Stimulated activated CD8-positive, alpha-beta memory T cell treated with anti-CD3 and anti-CD28 coated beads, Interleukin-2, amount 100 ng/mL, for 1 hour (primary cell): ENCODE data around the gene CAMTA2.
A peak's percentile ranks its signal among the peaks of the same experiment; 100 is the strongest.
"Not testable (repeated sequence)": the region's sequence is repeated elsewhere in the genome, so short reads cannot be mapped to it uniquely, and the experiment has no call there.

Experiments
- DNase-seq, 2 donors: peaks; one replicate each; pipeline ENCODE4 v3.0.0-alpha.2; 2020; ENCODE audit warnings: low read depth in 2 of 2

Gene CAMTA2, protein sequence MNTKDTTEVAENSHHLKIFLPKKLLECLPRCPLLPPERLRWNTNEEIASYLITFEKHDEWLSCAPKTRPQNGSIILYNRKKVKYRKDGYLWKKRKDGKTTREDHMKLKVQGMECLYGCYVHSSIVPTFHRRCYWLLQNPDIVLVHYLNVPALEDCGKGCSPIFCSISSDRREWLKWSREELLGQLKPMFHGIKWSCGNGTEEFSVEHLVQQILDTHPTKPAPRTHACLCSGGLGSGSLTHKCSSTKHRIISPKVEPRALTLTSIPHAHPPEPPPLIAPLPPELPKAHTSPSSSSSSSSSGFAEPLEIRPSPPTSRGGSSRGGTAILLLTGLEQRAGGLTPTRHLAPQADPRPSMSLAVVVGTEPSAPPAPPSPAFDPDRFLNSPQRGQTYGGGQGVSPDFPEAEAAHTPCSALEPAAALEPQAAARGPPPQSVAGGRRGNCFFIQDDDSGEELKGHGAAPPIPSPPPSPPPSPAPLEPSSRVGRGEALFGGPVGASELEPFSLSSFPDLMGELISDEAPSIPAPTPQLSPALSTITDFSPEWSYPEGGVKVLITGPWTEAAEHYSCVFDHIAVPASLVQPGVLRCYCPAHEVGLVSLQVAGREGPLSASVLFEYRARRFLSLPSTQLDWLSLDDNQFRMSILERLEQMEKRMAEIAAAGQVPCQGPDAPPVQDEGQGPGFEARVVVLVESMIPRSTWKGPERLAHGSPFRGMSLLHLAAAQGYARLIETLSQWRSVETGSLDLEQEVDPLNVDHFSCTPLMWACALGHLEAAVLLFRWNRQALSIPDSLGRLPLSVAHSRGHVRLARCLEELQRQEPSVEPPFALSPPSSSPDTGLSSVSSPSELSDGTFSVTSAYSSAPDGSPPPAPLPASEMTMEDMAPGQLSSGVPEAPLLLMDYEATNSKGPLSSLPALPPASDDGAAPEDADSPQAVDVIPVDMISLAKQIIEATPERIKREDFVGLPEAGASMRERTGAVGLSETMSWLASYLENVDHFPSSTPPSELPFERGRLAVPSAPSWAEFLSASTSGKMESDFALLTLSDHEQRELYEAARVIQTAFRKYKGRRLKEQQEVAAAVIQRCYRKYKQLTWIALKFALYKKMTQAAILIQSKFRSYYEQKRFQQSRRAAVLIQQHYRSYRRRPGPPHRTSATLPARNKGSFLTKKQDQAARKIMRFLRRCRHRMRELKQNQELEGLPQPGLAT

GRCh38 chr17:4986951-4987766 lies at the start of gene CAMTA2:
Gene CAMTA2 (minus strand): TSS chr17:4987675. CDS start chr17:4986222, 1,453 bp downstream.
- peak; percentile 78 to 79 for DNase-seq

- no peak for DNase-seq
Measured at GRCh38 chr17:5035315-5035714, 47.8 kb upstream of the CAMTA2 start, which contains the start of gene SLC52A1. Gene SLC52A1 (minus strand): TSS chr17:5035426. CDS start chr17:5034606, 820 bp downstream.

- no peak for DNase-seq
Measured at GRCh38 chr17:5034651-5035050, 47.2 kb upstream of the CAMTA2 start.

DNA sequence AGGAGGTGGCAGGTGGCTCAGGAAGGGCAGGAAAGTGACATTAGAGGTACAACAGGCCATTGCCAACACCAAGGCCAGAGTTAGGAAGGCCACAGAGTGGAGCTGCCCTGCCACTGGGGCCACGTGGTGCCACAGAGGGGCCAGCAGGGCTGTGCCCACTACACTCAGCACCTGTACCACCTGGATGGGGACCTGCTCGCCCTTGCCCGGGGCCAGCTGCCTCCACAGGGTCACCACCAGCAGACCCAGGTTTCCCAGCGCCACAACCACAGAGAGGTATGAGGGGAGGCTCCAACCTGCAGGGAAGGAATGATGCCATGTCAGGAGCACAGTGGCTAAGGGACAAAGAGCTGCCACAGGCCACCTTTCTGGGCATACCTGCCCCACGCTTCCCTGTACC lies 46.6 kb upstream of the CAMTA2 start:
- no peak for DNase-seq

- no peak for DNase-seq
Measured at GRCh38 chr17:5033352-5034015, 46.0 kb upstream of the CAMTA2 start.

GRCh38 chr17:5032865-5033264 lies 45.4 kb upstream of the CAMTA2 start:
- no peak for DNase-seq

DNA sequence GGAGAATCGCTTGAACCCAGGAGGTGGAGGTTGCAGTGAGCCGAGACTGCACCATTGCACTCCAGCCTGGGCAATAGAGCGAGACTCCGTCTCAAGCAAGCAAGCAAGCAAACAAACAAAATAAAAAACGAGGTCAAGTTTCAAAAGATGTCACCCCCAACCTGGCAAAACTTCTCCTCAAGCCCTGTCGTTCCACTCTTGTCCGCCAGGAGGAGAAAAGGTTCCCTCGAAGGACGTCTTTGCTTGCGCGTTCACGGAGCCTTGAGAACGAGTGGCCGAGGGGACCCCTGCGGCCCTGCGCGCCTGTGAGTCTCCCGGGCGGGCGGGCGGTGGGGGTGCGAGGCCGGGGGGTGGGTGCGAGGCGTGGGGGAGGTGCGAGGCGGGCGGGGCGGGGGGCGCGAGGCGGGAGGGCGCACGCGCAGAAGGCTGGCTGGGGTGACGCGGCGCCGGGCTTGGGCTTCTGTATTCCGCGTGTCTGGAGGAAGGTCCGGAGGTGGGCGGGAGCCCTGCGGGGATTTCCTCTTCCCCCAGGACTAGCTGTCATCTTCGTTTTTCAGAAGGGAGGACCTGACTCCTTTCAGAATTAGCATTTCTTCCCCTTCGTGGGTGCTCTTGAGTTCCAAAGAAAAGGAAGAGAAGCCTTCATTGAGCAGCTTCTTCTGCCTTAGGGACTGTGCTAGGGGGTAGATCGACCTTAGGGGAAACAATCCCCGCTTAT lies 44.0 kb upstream of the CAMTA2 start:
- DNase-seq: peak; percentile 54 to 66

- not testable (repeated sequence) for DNase-seq
Measured at GRCh38 chr17:5030168-5030567, 42.7 kb upstream of the CAMTA2 start.

- DNase-seq: no peak
Measured at GRCh38 chr17:5027916-5028315, 40.4 kb upstream of the CAMTA2 start.

DNA sequence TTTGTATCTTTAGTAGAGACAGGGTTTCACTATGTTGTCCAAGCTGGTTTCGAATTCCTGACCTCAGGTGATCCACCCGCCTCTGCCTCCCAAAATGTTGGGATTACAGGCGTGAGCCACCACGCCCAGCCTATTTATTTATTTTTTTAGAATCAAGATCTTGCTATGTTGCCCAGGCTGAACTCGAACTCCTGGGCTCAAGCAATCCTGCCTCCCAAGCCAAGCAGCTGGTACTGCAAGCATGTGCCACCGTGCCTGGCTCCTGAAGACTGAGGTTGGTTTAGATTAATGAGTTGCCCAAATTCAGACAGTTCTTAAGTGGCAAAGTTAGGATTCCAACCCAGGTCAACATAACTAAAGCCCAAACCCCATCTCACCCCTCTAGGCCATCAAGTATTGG lies 39.8 kb upstream of the CAMTA2 start:
- DNase-seq: no peak

DNA sequence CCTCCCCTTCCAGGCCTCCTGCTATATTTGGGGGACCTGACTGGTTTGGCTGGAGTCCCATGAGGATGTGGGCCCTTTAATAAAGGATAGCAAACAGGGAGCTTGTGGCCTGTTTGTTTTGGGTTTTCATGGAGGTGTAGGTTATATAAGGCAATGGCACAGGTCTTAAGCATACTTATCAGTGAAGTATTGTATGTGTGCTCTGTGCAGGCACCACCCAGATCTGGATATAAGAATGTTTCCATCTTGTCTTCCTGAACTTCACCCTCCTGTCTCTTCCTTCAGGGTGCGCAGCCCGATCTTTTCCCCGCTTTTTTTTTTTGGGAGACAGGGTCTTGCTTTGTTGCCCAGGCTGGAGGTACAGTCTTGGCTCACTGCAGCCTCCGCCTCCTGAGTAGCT lies 37.1 kb upstream of the CAMTA2 start:
- no peak for DNase-seq

DNA sequence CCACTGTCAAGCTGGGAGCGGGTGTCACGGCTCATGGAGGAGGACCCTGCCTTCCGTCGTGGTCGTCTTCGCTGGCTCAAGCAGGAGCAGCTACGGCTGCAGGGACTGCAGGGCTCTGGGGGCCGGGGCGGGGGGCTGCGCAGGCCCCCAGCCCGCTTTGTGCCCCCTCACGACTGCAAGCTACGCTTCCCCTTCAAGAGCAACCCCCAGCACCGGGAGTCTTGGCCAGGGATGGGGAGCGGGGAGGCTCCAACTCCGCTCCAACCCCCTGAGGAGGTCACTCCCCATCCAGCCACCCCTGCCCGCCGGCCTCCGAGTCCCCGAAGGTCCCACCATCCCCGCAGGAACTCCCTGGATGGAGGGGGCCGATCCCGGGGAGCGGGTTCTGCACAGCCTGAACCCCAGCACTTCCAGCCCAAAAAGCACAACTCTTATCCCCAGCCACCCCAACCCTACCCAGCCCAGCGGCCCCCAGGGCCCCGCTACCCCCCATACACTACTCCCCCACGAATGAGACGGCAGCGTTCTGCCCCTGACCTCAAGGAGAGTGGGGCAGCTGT lies 36.2 kb upstream of the CAMTA2 start:
- no peak for DNase-seq

DNA sequence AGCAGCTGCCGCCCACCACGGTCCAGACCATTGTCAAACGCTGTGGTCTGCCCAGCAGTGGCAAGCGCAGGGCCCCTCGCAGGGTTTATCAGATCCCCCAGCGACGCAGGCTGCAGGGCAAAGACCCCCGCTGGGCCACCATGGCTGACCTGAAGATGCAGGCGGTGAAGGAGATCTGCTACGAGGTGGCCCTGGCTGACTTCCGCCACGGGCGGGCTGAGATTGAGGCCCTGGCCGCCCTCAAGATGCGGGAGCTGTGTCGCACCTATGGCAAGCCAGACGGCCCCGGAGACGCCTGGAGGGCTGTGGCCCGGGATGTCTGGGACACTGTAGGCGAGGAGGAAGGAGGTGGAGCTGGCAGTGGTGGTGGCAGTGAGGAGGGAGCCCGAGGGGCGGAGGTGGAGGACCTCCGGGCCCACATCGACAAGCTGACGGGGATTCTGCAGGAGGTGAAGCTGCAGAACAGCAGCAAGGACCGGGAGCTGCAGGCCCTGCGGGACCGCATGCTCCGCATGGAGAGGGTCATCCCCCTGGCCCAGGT lies 34.8 kb upstream of the CAMTA2 start:
- DNase-seq: no peak

GRCh38 chr17:5020502-5021023 lies 33.1 kb upstream of the CAMTA2 start:
- no peak for DNase-seq

DNA sequence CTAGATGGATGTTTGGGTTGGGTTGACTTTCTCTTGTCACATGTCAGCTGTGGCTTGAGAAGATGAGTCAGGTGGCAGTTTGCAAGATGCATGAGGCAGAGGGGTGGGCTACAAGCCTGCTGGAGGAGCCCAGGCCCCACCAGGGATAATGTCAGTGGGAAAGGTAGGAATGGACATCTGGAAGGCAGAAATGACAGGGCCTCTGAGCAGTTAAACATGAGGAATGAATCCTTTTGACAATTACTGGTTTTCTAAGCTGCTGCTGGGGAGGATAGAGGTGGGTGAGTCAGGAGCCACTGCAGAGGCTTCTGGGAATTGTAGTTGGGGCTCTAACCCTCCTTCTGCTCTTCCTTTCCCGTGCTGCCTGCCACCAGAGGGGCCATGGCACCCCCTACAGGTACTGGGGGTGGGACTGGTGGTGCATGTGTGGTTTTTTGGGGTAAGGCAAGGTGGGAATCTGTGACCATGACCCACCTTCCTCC lies 32.0 kb upstream of the CAMTA2 start:
- peak; percentile 13 to 24 for DNase-seq

DNA sequence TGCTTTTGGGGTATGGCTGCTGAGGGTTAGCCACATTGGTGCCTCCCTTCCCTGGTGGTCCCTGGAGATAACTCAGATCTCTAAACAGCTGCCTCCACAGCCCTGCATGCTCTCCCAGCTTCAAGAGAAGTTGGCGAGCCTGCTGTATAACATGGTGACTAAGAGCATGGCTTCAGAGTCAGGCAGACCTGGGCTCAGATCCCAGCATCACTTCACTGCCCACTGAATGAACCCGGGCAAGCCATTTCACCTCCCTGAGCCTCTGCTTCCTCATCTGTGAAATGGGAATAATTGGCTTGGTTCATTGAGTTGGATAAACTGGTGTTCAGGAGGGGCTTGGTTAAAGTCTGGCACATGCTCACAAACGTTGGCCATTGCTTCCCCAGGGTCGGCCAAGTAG lies 26.9 kb upstream of the CAMTA2 start:
- no peak for DNase-seq

DNA sequence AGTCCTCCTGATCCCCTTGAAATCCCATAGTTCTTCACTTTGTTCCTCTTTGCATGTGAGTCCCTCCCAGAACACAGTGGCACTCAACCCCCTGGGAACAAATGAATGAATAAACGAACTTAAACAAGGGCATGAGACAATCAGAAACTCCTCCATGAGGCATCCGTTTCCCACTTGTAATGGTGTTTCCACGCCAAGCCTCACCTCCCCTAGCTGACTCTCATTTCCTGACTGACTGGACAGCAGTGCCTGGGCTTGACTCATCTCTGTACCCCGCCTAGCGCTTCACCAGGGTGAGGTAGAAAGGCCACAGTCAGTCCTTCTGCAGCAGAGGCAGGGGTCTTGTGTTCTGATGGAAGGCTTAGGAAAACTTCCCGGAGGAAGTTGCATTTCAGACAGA lies 24.5 kb upstream of the CAMTA2 start:
- DNase-seq: no peak

DNA sequence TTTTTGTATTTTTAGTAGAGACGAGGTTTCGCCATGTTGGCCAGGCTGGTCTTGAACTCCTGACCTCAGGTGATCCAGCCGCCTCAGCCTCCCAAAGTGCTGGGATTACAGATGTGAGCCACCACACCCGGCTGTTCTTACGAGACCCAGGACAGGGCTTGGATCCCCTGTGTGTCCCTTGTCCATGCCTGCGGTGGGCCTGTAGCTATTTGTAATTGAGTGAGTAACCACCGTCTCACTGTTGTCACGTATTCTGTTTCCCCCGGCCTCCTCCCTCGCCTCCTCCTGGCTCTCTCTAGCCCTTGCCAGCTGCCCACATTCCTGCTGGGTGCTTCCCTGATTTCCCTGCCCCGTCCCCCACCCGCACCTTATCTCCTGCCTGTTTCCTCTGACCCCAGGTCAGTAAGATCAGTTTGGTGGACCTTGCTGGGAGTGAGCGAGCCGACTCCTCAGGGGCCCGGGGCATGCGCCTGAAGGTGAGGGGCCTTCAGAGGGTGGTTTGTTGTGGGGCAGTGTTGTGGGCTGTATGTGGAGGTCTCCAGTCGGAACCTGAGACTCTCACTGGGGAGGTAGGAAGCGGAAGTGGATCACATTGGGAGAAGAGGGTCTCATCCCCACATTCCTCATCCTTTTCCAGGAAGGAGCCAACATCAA lies 15.9 kb upstream of the CAMTA2 start:
- DNase-seq: no peak
